Epithelial cell of proximal tubule (primary cell): ENCODE measurements around the gene EPB41L1. TPM values are rescaled to one million over a fixed set of nuclear protein-coding genes. Genes with fewer than 3 reads are reported as not detected.
A peak's percentile ranks its signal among the peaks of the same experiment; 100 is the strongest.

Experiments
- DNase-seq: peaks from one replicate; pipeline ENCODE4 v3.0.0-alpha.2; 2011; ENCODE audit warnings: low read depth
- H3K4me3 ChIP-seq: 2 replicates; pipeline ENCODE4 v1.5.1; 2011; ENCODE audit warnings: low read depth, mild to moderate bottlenecking, low read length
- total RNA-seq: library from RNA; depleted of rRNA; stranded (reverse); fragments of >200 nt; gene quantifications from 2 replicates; pipeline ENCODE4 v1.2.3, GENCODE V29; 2015
- TF ChIP-seq, protein P1 (sequence below): conservative IDR thresholded peaks from 2 replicates; pipeline ENCODE4 v1.5.1; 2012; ENCODE audit warnings: low read depth, mild to moderate bottlenecking, low read length

Gene EPB41L1
- total RNA-seq, 1 donor from 2014 or later = 17.4 TPM

GRCh38 chr20:36153204-36153603 lies 1.3 kb upstream of the EPB41L1 start:
- no peak overlapping the region for H3K4me3 ChIP-seq
- TF ChIP-seq, protein P1, sequence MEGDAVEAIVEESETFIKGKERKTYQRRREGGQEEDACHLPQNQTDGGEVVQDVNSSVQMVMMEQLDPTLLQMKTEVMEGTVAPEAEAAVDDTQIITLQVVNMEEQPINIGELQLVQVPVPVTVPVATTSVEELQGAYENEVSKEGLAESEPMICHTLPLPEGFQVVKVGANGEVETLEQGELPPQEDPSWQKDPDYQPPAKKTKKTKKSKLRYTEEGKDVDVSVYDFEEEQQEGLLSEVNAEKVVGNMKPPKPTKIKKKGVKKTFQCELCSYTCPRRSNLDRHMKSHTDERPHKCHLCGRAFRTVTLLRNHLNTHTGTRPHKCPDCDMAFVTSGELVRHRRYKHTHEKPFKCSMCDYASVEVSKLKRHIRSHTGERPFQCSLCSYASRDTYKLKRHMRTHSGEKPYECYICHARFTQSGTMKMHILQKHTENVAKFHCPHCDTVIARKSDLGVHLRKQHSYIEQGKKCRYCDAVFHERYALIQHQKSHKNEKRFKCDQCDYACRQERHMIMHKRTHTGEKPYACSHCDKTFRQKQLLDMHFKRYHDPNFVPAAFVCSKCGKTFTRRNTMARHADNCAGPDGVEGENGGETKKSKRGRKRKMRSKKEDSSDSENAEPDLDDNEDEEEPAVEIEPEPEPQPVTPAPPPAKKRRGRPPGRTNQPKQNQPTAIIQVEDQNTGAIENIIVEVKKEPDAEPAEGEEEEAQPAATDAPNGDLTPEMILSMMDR = no peak
- DNase-seq = no peak

DNA sequence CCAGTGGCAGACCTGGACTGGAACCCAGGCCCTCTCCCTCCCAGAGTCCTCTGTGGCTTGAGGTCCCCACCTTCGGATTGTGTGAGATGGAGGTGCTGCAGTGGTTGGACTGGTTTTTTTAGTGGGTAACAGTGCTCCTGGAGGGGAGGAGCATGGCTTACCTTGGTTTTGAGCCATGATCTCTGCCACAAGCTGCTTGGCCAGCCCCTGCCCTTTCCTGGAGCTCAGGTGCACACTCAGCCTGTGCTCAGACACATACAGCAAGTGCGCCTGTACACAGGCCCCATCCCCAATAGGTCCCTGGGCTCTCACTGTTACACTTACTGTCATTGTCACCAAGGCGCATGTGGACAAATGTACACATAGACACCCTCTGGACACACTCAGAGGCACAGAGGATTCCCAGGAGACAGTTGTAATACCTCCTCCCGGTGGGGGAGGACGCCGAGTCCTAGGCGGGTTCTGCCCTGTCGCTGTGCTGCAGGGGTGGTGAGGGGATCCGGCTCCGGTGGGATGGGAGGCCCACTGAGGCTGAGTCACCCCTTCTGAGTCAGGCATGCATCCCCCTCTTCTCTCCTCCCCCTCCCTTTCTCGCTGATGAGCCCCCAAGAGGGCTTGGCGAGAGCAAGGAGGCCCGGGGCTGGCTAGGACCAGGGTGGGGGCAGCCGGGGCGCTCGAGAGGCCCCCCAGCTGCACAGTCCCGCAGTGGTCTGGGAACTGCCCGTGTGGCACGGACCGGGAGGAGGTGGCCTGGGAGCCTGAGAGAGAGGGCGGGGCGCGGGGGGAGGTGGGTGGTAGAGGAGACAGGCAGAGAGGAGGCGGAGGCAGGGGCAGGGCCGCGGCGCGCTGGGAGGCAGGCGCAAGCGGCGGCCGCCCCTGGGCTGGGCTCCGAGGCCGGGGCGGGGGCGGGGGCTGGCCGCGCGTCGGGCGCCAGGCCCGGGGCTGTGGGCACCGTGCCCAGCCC lies 522 bp upstream of the EPB41L1 start:
- DNase-seq = no peak
- H3K4me3 ChIP-seq = peak overlapping the region; percentile 75
- TF ChIP-seq, protein P1 = no peak

DNA sequence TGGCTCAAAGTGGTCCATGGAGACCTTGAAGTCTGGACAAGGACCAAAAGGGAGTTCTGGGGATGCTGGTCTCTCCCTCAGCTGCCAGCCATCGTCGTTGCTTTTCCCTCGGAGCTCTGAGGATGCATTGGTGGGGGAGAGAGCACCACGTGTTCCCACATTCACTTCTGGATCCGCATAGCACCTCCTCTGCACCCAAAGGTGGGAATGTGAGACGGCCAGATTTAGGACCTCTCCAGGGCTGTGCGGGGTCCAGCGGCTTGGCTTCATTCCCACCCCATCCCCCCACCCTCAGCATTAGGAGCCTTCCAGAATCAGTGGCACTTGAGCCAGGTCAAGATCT lies 1.1 kb downstream of the EPB41L1 start:
- DNase-seq = no peak
- TF ChIP-seq, protein P1 = no peak
- peak overlapping the region; percentile 75 for H3K4me3 ChIP-seq

- TF ChIP-seq, protein P1 = no peak
These were observed 1.5 kb downstream of the EPB41L1 start for GRCh38 chr20:36155991-36156390.

DNA sequence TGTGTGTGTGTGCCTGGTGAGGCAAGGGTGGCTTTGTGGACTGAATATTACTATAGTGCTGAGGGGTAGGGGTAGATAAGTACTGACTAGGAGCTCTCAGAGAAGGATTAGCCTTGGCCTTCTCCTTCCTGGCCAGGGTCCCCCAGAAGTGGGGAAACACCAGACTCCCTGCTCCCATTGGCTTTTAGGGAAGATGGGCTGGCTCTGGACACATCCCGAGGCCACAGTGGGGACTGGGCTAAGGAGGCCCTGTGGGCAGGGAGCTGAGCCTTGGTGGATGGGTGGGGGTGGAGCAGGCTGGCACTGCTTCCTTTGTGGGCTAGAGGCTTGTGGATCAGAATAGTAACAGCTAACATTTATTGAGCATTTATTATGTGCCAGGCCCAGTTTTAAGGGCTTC lies 3.1 kb downstream of the EPB41L1 start:
- DNase-seq = no peak
- TF ChIP-seq, protein P1 = no peak
- no peak overlapping the region for H3K4me3 ChIP-seq

More at GRCh38 chr20:36155991-36156390, 1.5 kb downstream of the EPB41L1 start:
- DNase-seq = no peak
- no peak overlapping the region for H3K4me3 ChIP-seq

GRCh38 chr20:36158160-36158741 lies 3.7 kb downstream of the EPB41L1 start:
- TF ChIP-seq, protein P1 = no peak
- DNase-seq = no peak
- H3K4me3 ChIP-seq = no peak overlapping the region
